ENCODE data around the gene MTO1.
"Not testable (repeated sequence)": the region's sequence is repeated elsewhere in the genome, so short reads cannot be mapped to it uniquely, and the experiment has no call there.

MTO1 gene, protein sequence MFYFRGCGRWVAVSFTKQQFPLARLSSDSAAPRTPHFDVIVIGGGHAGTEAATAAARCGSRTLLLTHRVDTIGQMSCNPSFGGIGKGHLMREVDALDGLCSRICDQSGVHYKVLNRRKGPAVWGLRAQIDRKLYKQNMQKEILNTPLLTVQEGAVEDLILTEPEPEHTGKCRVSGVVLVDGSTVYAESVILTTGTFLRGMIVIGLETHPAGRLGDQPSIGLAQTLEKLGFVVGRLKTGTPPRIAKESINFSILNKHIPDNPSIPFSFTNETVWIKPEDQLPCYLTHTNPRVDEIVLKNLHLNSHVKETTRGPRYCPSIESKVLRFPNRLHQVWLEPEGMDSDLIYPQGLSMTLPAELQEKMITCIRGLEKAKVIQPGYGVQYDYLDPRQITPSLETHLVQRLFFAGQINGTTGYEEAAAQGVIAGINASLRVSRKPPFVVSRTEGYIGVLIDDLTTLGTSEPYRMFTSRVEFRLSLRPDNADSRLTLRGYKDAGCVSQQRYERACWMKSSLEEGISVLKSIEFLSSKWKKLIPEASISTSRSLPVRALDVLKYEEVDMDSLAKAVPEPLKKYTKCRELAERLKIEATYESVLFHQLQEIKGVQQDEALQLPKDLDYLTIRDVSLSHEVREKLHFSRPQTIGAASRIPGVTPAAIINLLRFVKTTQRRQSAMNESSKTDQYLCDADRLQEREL

DNA sequence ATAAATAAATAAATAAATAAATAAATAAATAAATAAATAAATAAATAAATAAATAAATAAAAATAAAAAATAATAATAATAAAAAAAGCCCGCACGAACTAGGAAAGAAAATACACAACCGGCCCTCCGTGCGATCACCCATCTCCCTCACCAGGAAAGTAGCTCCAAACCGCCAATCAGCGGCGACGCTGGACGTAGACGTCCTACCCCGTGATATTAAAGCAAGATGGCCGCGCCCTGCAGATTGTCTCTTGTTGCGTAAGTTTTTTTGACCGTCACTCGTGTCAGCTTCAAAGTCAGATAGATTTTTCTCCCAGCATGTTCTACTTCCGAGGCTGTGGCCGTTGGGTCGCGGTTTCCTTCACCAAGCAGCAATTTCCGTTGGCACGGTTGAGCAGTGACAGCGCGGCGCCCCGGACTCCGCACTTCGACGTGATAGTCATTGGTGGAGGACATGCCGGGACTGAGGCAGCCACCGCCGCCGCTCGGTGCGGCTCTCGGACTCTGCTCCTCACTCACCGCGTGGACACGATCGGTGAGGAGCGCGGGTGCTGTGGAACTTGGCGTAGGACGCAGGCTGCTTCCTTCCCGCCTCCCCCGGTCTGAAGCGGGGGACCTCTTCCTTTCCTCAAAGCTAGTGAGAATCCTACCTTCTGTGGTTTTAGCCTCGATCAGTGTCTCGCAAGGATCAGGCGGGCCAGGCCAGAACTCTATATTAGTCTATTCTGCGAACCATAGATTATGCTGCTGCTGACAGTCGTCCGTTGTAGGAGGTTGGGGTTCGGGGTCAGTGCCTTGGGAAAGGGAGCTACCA lies at the start of gene MTO1:
Gene MTO1 (plus strand): TSS at position 201 of the 814 bp plus-strand sequence. CDS start 118 bp downstream, at position 319.
- peak; percentile 81 for DNase-seq

DNA sequence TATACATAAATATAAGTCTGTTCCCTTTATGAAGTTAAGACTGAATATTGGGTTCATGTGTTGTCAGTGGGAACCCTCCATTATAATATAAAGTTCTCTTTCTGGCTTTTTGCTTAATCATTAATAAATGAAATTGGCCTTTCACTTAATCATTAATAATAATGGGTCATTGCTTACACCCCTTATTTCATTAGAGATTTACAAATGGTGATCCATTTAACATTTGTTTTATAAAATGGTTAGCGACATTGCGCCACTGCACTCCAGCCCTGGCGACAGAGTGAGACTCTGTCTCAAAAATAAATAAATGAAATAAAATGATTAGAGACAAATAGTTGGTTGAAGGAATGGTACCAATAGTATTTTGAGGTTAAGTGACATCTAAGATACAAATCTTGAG lies 48.4 kb upstream of the MTO1 start:
- DNase-seq: no peak

DNA sequence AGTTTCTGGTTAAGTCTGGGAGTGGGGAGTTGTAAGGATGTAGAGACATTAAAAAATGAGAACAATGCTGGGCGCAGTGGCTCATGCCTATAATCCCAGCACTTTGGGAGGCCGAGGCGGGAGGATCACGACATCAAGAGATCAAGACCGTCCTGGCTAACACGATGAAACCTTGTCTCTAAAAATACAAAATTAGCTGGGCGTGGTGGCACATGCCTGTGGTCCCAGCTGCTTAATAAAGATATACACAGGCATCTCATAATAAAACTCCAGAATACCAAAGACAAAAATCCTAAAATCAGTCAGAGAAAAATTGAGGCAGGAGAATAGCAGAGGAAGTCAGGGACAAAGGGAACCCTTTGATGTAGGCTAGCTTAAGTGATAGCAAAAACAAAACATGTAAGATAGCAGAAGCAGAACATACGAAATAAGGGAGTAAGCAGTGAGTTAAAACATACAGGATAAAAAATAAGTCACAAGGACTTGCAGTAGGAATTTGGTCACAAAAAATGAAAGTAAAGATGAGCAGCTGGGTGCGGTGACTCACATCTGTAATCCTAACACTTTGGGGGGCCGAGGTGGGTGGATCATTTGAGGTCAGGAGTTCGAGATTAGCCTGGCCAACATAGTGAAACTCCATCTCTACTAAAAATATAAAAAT lies 43.3 kb upstream of the MTO1 start:
- no peak for DNase-seq

DNA sequence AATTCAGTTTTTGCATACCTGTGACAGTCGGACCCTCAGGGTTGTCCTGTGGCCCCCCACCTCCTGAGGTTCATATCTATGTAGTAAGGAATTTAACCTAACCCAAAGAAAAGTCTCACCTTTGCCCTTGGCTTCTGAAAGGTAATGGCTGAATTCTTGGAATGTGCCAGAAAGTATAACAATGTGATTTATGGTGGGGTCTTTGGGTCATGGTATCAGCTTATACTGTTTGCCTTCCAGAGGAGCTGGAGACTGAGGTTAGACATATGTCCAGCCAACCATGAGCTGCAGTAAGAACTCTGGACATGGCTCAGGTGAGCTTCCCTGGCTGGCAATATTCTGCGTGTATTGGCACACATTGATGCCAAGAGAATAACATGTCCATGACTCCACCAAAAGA lies 40.0 kb upstream of the MTO1 start:
- no peak for DNase-seq

DNA sequence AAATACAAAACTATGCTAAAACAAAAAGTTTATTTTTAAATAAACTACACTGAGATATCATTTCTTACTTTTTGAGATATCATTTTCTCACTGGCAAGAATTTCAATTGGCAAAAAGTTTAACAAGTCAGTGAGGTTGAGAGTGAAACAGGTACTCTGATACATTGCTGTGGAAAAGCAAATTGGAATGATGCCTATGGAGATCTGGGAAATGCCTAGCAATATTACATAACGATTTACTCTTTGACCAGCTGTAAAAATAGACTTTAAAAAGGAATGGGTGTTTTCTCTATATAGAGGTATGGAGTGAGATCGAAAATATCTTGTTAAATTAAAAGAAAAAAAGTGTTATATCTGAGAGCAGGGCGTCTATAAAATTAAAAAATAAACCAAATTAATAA lies 26.3 kb upstream of the MTO1 start:
- DNase-seq: no peak

DNA sequence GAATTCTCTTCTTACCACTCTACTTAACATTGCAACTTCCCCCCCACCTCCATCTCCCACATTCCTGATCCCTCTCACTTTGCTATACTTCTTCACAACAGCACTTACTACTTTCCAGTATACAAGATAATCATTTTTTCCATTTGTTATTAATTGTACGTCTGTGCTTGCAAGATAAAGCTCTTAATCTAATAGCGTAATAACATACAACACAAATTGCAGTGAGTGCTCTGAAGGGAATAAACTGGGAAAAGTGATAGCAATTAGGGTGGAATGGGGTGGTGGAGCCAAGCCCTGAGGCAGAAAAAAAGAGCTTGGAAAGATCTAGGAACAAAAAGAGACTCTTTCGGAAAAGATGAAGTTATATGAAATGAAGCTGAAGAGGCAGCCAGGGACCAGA lies 18.0 kb upstream of the MTO1 start:
- DNase-seq: no peak

DNA sequence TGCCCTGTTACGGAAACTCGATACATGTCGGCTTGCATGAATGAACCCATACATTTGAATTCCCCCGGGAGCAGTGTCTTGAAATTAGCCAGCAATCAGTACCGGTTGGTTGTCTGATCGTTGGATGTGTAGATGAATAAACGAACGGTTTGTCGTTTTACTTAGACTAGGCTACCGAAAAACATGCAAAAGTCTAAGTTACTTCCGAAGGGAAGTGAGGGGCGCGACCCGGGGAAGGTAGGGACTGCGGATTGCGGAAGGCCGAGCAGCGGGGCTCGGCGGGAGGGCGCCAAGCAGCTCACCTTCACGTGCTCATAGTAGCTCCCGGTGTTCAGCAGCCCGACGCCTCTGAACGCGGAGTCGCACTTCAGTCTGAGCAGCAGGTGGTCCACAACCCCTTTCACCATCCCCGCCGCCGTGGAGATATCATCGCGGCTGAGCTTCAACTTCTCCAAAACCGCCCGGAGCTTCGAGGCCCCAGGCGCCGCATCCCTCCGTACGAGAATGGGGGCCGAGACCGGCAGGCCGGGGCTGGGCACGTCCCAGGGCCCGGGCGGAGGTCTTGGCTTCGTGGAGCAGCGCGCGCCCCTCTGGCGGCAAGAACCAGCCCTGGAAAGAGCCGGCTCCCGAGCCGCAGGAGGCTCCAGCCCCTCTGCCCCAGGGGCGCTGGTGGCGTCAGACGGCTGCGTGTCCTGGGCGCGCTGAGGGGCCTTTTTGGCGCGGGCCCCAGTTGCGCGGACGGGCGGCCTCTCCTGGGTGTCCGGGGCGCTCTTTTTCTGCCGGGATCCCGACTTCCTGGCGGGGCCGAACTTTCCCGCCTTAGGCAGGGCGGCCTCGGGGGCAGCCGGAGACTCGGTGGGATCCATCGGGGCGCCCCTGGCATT lies 10.1 kb upstream of the MTO1 start:
- DNase-seq: peak; percentile 61

DNA sequence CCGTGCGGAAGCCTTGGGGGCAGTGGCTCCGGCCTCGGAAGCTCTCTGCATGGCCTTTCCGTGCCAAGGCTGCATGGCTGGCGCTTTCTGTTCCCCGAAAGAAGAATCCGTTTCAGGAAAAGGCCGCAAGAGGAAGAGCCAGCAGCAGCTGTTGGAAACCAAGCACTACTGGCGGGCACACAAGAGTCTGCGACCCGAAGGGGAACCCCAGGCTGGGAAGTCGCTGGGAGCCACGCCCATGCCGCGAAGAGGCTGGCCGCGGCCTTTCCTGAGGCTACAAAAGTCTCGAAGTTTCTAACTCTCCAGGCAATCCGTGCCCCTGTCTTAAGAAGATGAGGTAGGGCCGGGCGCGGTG lies 9.5 kb upstream of the MTO1 start, which contains the start of gene CGAS:
Gene CGAS (minus strand): TSS at position 191 of the 355 bp plus-strand sequence. CDS start 116 bp downstream, at position 75.
- peak; percentile 76 for DNase-seq

DNA sequence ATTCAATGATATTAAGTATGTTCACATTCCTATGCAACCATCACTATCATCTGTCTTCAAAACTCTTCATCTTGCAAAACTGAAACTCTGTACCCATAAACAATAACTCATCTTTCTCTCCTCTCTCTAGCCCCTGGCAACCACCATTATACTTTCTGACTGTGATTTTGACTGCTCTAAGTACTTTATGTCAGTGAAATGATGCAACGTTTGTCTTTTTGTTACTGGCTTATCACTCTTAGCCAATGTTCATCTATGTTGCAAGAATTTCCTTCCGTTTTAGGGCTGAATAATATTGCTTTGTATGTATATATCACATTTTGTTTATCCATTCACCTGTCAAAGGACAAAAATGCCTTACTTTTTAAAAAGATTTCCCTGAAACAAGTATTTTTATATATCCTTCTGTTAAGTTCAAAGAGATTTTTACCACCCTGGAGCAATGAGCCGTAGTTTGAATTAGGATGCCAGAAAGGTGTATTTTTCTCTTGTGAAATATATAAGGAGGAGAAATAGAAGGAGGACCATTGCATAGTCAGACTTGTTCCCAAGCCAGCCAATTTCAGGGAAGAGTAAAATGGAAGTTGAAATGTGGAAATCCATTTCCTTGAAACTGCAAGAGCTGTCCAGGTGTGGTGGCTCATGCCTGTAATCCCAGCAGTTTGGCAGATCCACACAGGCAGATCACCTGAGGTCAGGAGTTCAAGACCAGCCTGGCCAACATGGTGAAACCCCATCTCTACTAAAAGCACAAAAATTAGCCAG lies 5.5 kb upstream of the MTO1 start:
- no peak for DNase-seq

DNA sequence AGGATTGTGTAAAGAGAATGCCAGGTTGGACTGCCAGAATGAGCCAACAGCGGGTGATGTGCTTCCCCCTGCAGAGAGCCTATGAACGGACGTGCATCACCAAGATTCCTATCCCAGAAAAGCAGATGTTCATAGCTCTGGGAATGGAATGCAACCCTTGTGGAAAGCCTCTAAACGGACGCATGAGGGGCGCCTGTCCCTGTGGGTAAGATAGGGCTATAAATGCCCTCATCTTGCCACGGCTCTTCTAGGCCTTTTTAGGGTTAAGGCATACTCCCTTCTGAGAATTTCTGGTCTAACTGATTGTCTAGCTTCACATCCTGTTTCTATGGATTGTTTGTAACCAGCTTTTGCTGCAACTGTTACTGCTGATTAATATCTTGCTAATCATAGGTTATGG lies 2.1 kb upstream of the MTO1 start:
- not testable (repeated sequence) for DNase-seq

DNA sequence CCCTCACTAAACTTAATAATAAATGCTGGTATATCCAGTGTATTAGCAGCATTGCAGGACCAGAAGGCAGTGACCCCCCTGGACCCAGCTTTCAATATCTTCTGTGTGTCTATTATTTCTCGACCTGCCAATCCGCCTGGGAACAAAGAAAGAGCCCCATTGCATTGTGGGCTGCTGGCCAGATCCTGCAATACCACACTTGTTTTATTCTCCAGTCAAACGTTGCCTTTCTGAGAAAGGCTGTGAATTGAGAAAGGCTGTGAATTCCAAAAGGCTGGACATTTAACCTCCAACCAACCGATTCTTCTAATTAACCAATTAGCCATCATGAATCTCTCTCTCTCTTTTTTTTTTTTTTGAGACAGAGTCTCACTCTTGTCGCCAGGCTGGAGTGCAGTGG lies 1.5 kb upstream of the MTO1 start:
- DNase-seq: no peak

DNA sequence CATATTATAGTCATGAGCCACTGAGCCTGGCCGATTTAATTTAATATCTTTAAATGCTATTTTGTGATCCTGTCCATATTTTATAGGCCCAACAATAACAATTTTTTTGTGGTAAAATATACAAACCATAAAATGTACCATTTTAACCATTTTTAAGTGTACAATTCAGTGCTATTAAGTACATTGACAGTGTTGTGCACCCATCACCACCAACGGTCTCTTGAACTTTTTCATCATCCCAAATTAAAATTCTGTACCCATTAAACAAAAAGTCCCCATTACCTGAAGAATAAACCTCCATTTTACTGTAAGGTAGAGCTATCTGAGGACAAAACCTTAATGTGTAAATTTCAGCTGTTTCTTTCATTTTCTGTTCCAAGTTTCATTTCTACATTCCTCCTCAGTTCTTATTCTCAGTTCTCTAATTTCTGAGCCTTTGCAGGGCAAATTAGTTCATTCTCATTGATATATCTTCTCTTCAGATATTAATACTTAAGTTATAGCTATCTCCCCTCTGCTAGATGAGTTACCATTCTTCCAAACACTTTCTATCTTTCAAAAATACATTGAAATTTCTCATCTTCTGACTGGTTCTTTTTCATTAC lies 10.3 kb downstream of the MTO1 start:
- no peak for DNase-seq

DNA sequence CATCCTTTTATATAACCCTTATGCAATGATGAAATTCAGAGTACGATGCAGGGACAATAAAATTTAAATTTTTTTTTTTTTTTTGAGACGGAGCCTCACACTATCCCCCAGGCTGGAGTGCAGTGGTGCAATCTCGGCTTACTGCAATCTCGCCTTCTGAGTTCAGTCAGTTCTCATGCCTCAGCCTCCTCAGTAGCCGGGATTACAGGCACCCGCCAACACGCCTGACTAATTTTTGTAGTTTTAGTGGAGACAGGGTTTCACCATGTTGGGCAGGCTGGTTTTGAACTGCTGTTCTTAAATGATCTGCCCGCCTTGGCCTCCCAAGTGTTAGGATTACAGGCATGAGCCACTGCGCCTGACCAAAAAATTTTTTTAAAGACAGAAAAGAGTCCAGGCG lies 15.2 kb downstream of the MTO1 start:
- no peak for DNase-seq

DNA sequence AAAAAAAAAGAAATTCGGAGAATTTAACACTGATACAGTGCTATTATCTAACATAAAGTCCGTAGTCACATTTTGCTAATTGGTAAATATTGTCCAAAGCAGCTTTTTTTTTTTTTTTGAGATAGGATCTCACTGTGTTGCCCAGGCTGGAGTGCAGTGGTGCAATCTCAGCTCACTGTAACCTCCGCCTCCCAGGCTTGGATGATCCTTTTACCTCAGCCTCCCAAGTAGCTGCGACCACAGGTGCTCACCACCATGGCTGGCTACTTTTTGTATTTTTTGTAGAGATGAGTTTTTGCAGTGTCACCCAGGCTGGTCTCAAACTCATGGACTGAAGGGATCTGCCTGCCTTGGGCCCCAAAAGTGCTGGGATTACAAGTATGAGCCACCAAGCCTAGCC lies 15.9 kb downstream of the MTO1 start:
- no peak for DNase-seq

DNA sequence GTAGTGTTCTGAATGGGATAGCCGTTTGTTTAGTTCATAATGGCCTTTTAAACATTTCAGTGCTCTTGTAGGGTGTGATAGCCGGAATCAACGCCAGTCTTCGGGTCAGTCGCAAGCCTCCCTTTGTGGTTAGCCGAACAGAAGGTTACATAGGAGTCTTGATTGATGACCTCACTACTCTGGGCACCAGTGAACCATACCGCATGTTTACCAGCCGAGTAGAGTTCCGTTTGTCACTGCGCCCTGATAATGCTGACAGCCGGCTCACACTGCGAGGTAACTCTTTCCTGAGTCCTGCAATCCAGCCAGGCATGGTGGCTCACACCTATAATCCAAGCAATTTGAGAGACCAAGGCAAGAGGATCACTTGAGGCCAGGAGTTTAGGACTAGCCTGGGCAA lies 20.4 kb downstream of the MTO1 start:
- no peak for DNase-seq

DNA sequence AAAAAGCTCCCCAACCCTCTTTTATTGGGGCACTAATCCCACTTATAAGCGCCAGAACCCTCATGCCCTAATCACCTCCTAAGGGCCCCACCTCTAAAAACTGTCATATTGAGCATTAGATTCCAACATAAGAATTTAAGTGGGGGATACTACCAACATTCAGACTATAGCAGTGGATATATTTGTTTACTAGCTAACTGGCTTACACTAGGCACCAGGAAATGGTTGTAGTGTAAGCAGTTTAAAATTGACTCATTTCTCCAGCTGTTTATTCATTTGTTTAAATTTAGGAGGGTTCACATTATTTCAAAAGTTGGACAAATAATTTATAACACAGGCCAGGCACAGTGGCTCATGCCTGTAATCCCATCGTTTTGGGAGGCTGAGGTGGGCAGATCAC lies 22.9 kb downstream of the MTO1 start:
- no peak for DNase-seq

DNA sequence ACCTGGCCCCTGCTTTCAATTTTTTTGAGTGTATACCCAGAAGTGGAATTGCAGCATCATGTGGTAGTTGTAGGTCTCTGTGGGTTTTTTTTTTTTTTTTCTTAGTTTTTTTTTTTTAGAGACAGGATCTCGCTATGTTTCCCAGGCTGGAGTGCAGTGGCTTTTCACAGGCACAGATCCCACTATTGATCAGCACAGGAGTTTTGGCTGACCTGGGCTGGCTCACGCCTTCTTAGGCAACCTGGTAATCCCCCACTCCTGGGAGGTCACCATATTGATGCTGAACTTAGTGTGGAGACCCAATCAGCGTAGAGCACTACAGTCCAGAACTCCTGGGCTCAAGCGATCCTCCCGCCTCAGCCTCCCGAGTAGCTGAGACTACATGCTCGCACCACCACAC lies 25.9 kb downstream of the MTO1 start:
- DNase-seq: no peak

DNA sequence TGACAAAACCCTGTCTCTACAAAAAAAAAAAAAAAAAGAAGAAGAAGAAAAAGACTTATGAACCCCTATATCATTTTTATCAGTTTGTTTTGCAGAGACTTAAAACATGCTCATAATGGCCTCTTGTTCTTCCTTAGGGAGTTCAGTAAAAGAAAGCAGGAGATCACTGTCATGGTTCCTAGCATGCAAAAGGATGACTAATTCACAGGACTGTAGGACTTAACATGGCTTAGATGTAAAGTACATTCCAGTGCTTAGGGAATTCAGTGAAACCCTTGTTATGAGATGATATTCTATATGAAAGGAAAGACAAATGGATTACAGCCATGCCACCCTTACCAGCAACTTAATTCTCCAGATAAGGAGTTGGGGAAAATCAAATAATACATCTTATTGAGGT lies 29.8 kb downstream of the MTO1 start:
- DNase-seq: no peak

DNA sequence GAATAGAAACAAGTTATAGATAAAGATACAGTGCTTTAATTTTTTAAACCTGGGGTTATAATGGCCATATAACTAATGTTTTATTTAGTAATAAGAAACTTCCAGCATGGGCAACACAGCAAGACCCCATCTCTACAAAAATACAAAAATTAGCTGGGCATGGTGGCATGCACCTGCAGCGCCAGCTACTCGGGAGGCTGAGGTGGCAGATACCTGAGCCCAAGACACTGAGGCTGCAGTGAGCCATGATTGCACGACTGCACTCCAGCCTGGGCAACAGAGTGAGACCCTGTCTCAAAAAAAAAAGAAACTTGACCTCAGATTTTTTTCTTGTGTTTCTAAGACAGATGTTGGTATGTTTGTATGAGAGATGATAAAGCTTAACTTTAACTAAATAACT lies 36.4 kb downstream of the MTO1 start:
- DNase-seq: no peak

DNA sequence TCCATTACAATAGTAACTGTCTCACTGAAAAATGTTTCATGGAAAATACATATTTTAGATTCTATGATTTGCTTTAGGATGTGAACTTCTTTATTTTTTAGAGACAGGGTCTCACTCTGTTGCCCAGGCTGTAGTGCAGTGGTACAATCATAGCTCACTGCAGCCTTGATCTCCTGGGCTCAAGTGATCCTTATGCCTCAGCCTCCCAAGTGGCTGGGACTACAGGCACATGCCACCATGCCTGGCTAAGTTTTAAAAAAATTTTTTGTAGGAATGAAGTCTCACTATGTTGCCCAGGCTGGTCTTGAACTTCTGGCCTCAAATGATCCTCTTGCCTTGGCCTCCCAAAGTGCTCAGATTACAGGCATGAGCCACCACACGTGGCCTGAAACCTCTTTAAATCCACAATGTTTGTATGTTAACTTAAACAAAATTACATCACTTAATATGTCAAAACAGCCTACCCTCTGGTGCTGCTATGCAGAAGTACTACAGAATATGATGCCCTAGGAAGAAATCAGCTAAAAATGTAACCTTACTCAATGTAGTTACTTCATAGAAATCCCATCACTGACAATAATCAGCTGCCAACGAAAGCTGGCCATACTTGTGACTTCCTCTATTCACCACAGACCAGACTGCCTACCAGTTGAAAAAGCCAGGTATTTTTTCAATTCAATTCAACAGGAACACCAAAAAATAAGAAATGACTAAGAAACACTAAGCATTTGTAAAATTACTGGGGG lies 41.7 kb downstream of the MTO1 start:
- no peak for DNase-seq
